ENCODE data around the gene NANOS3. TPM values are rescaled to one million over a fixed set of nuclear protein-coding genes. Genes with fewer than 3 reads are reported as not detected.
A peak's percentile ranks its signal among the peaks of the same experiment; 100 is the strongest.

Gene NANOS3
- total and polyA plus RNA-seq, 2 experiments from 2014 or later = not detected

- TF ChIP-seq, protein P1, sequence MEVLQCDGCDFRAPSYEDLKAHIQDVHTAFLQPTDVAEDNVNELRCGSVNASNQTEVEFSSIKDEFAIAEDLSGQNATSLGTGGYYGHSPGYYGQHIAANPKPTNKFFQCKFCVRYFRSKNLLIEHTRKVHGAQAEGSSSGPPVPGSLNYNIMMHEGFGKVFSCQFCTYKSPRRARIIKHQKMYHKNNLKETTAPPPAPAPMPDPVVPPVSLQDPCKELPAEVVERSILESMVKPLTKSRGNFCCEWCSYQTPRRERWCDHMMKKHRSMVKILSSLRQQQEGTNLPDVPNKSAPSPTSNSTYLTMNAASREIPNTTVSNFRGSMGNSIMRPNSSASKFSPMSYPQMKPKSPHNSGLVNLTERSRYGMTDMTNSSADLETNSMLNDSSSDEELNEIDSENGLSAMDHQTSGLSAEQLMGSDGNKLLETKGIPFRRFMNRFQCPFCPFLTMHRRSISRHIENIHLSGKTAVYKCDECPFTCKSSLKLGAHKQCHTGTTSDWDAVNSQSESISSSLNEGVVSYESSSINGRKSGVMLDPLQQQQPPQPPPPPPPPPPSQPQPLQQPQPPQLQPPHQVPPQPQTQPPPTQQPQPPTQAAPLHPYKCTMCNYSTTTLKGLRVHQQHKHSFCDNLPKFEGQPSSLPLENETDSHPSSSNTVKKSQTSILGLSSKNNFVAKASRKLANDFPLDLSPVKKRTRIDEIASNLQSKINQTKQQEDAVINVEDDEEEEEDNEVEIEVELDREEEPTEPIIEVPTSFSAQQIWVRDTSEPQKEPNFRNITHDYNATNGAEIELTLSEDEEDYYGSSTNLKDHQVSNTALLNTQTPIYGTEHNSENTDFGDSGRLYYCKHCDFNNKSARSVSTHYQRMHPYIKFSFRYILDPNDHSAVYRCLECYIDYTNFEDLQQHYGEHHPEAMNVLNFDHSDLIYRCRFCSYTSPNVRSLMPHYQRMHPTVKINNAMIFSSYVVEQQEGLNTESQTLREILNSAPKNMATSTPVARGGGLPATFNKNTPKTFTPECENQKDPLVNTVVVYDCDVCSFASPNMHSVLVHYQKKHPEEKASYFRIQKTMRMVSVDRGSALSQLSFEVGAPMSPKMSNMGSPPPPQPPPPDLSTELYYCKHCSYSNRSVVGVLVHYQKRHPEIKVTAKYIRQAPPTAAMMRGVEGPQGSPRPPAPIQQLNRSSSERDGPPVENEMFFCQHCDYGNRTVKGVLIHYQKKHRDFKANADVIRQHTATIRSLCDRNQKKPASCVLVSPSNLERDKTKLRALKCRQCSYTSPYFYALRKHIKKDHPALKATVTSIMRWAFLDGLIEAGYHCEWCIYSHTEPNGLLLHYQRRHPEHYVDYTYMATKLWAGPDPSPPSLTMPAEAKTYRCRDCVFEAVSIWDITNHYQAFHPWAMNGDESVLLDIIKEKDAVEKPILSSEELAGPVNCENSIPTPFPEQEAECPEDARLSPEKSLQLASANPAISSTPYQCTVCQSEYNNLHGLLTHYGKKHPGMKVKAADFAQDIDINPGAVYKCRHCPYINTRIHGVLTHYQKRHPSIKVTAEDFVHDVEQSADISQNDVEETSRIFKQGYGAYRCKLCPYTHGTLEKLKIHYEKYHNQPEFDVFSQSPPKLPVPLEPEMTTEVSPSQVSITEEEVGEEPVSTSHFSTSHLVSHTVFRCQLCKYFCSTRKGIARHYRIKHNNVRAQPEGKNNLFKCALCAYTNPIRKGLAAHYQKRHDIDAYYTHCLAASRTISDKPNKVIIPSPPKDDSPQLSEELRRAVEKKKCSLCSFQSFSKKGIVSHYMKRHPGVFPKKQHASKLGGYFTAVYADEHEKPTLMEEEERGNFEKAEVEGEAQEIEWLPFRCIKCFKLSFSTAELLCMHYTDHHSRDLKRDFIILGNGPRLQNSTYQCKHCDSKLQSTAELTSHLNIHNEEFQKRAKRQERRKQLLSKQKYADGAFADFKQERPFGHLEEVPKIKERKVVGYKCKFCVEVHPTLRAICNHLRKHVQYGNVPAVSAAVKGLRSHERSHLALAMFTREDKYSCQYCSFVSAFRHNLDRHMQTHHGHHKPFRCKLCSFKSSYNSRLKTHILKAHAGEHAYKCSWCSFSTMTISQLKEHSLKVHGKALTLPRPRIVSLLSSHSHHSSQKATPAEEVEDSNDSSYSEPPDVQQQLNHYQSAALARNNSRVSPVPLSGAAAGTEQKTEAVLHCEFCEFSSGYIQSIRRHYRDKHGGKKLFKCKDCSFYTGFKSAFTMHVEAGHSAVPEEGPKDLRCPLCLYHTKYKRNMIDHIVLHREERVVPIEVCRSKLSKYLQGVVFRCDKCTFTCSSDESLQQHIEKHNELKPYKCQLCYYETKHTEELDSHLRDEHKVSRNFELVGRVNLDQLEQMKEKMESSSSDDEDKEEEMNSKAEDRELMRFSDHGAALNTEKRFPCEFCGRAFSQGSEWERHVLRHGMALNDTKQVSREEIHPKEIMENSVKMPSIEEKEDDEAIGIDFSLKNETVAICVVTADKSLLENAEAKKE (CRISPR knock-in tag; IDR thresholded peaks at IDR 0.05) = no peak
- TF ChIP-seq, protein P2, sequence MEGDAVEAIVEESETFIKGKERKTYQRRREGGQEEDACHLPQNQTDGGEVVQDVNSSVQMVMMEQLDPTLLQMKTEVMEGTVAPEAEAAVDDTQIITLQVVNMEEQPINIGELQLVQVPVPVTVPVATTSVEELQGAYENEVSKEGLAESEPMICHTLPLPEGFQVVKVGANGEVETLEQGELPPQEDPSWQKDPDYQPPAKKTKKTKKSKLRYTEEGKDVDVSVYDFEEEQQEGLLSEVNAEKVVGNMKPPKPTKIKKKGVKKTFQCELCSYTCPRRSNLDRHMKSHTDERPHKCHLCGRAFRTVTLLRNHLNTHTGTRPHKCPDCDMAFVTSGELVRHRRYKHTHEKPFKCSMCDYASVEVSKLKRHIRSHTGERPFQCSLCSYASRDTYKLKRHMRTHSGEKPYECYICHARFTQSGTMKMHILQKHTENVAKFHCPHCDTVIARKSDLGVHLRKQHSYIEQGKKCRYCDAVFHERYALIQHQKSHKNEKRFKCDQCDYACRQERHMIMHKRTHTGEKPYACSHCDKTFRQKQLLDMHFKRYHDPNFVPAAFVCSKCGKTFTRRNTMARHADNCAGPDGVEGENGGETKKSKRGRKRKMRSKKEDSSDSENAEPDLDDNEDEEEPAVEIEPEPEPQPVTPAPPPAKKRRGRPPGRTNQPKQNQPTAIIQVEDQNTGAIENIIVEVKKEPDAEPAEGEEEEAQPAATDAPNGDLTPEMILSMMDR (conservative IDR thresholded peaks at IDR 0.05; ENCODE audit: low read depth in 2 of 2) = no peak
- TF ChIP-seq ZNF114 (CRISPR knock-in tag; IDR thresholded peaks at IDR 0.05) = no peak
These were observed 41.0 kb downstream of the NANOS3 start (continued) for GRCh38 chr19:13917888-13918406.

DNA sequence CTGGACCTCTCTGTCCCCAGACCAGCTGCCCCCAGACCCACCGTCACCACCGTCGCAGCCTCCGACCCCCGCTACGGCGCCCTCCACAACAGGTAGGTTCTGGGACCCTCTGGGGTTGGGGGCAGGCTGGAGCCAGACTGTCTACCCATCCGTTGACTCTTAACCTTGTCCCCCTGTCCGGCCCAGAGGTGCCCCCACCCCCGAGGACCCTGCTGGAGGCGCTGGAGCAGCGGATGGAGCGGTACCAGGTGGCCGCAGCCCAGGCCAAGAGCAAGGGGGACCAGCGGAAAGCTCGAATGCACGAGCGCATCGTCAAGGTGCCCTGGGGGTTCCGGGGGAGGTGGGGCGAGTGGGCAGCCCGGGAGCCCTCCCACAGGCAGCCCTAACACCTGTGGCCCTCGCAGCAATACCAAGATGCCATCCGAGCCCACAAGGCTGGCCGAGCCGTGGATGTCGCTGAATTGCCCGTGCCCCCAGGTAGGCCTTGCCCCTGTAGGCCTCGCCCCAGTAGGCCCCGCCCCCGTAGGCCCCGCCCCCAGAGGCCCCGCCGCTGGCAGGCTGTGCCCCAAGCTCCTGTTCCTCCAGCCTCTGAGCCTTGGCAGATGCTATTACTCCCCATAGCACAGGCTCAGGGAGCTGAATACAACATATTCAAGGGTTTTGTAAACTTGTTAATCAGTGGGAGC lies 41.9 kb downstream of the NANOS3 start:
- H3K4me3 ChIP-seq = no peak overlapping the region
- peaks cover 11% of the 10 kb centered on the region for H3K36me3 ChIP-seq (ENCODE audit: insufficient read depth)
- H3K9me3 Mint-ChIP-seq = peaks cover 9% of the 10 kb centered on the region; the same call in 2 of the 3 replicates
- peaks cover 5% of the 10 kb centered on the region for H3K27me3 Mint-ChIP-seq (ENCODE audit: insufficient read depth, low read depth, poor library complexity)
- no peaks in the 10 kb centered on the region for H3K4me1 ChIP-seq (ENCODE audit: insufficient read depth)
- H3K27ac Mint-ChIP-seq = no peak overlapping the region
- H3K79me2 ChIP-seq (replicated peaks; ENCODE audit: insufficient read depth) = no peaks in the 10 kb centered on the region
- H3K4me2 ChIP-seq = no peak overlapping the region
- no peaks in the 10 kb centered on the region for H3K27me3 ChIP-seq (ENCODE audit: insufficient read depth)
- no peak overlapping the region for H3K27ac ChIP-seq (ENCODE audit: low read depth)
- no peak overlapping the region for H2AFZ ChIP-seq
- peaks cover 4% of the 10 kb centered on the region for H4K20me1 ChIP-seq (replicated peaks; ENCODE audit: insufficient read depth)
- peak; percentile 50 for DNase-seq (ENCODE audit: low spot score)
- no peaks in the 10 kb centered on the region for H3F3A ChIP-seq (replicated peaks; ENCODE audit: low read depth)
- TF ChIP-seq REST (IDR thresholded peaks at IDR 0.05; ENCODE audit: unreplicated experiment) (no peak), JUNB (IDR thresholded peaks at IDR 0.05; ENCODE audit: unreplicated experiment) (no peak), ZNF331 (CRISPR knock-in tag; IDR thresholded peaks at IDR 0.05; ENCODE audit: low read depth) (no peak), ZNF114 (CRISPR knock-in tag; IDR thresholded peaks at IDR 0.05) (no peak), CREB1 (CRISPR knock-in tag; IDR thresholded peaks at IDR 0.05; ENCODE audit: low read depth) (no peak), EZH2 (IDR thresholded peaks at IDR 0.05; ENCODE audit: low read depth, unreplicated experiment) (no peak), NANOG (IDR thresholded peaks at IDR 0.05; ENCODE audit: borderline replicate concordance) (no peak)
- H3K36me3 Mint-ChIP-seq (ENCODE audit: low read depth) = peaks cover 63% of the 10 kb centered on the region
- no peaks in the 10 kb centered on the region for H3K9me2 ChIP-seq (ENCODE audit: insufficient read depth)
- H3K4me1 Mint-ChIP-seq = no peaks in the 10 kb centered on the region
- ATAC-seq = peak; percentile 82
- no peak overlapping the region for H3K4me3 Mint-ChIP-seq

All from GM23338 (cell line).